Colonic mucosa (tissue), 4 donors: ENCODE results near the gene FAM13C. TPM values are rescaled to one million over a fixed set of nuclear protein-coding genes. Genes with fewer than 3 reads are reported as not detected.
A peak's percentile ranks its signal among the peaks of the same experiment; 100 is the strongest.
"Not testable (repeated sequence)": the region's sequence is repeated elsewhere in the genome, so short reads cannot be mapped to it uniquely, and the experiment has no call there.

Experiments
- DNase-seq: peaks from one replicate; pipeline ENCODE4 v3.0.0-alpha.2; 2020
- H3K27ac ChIP-seq: fragments of 200-600 bp; one replicate; pipeline ENCODE4 v1.8.0; 2021
- H3K27me3 ChIP-seq: fragments of 200-600 bp; one replicate; pipeline ENCODE4 v1.8.0; 2021
- H3K36me3 ChIP-seq: fragments of 200-600 bp; one replicate; pipeline ENCODE4 v1.8.0; 2021
- H3K4me1 ChIP-seq: fragments of 200-600 bp; one replicate; pipeline ENCODE4 v1.8.0; 2021; ENCODE audit warnings: mild to moderate bottlenecking
- H3K4me3 ChIP-seq: fragments of 200-600 bp; one replicate; pipeline ENCODE4 v1.8.0; 2021
- H3K9ac ChIP-seq, 2 donors: one replicate each; pipeline ENCODE4 v1.7.0; 2013; ENCODE audit warnings: control low read depth in 2 of 2, low read depth in 2 of 2, low read length in 2 of 2
- H3K9me3 ChIP-seq: fragments of 200-600 bp; one replicate; pipeline ENCODE4 v1.8.0; 2021
- intact Hi-C: fragments of 100-400 bp; cut with DNase I; formaldehyde crosslinking; loops from one replicate; pipeline ENCODE4 v1.14.1; 2022
- total RNA-seq, 2 donors: library from RNA; stranded (reverse); fragmentation: NEBNext Ultra II Directional in 1 of 2; extraction: Animal tissue kit (Norgen Biotek cat#: 25700) in 1 of 2; gene quantifications; one replicate each; pipeline ENCODE4 v1.2.1, GENCODE V29; 2021
- TF ChIP-seq, protein P1 (sequence below): fragments of 200-600 bp; IDR thresholded peaks from one replicate; pipeline ENCODE4 v1.8.0; 2022; ENCODE audit warnings: antibody characterized with exemption, mild to moderate bottlenecking
- donor health status: healthy.
- donor health status: DM: no; HTN: no; CAD: no.
- donor health status: DM: no; HTN: no; CAD: no.

Gene FAM13C
- total RNA-seq, 2 donors from 2014 or later = 1.0 to 2.5 TPM

- Histone ChIP-seq H3K4me1 (no peaks in the 10 kb centered on the region), H3K36me3 (no peaks in the 10 kb centered on the region), H3K9ac (no peak overlapping the region), H3K4me3 (no peak overlapping the region), H3K27ac (no peak overlapping the region), H3K27me3 (no peaks in the 10 kb centered on the region), H3K9me3 (no peaks in the 10 kb centered on the region)
- peak; percentile 32 for DNase-seq
- TF ChIP-seq, protein P1, sequence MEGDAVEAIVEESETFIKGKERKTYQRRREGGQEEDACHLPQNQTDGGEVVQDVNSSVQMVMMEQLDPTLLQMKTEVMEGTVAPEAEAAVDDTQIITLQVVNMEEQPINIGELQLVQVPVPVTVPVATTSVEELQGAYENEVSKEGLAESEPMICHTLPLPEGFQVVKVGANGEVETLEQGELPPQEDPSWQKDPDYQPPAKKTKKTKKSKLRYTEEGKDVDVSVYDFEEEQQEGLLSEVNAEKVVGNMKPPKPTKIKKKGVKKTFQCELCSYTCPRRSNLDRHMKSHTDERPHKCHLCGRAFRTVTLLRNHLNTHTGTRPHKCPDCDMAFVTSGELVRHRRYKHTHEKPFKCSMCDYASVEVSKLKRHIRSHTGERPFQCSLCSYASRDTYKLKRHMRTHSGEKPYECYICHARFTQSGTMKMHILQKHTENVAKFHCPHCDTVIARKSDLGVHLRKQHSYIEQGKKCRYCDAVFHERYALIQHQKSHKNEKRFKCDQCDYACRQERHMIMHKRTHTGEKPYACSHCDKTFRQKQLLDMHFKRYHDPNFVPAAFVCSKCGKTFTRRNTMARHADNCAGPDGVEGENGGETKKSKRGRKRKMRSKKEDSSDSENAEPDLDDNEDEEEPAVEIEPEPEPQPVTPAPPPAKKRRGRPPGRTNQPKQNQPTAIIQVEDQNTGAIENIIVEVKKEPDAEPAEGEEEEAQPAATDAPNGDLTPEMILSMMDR = peak; percentile 35
- intact Hi-C loops = loop anchor here (10.0 kb wide), 2 partner anchors 450 to 580 kb away; no protein-coding TSS in a partner anchor
These were observed 127.4 kb downstream of the FAM13C start for GRCh38 chr10:59234816-59235429.

DNA sequence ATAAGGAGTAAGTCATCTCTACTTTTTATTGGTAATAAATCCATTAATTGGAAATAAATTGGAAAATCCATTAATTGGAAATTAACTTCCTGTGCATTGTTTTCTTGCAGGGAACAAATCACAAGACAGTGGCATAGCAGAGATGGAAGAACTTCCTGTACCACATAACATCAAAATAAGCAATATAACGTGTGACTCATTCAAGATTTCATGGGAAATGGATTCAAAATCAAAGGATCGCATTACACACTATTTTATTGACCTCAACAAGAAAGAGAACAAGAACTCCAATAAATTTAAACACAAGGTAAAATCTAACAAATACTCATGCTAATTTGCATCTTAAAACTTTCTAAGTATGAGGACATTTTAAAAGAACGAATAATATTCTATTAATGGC, 128.2 kb downstream of the FAM13C start:
- no peak overlapping the region for H3K4me3 ChIP-seq
- H3K9ac ChIP-seq = no peak overlapping the region
- no peak for DNase-seq
- no peaks in the 10 kb centered on the region for H3K9me3 ChIP-seq
- TF ChIP-seq, protein P1 = no peak
- intact Hi-C loops = loop anchor here (10.0 kb wide), 2 partner anchors 449 to 581 kb away; no protein-coding TSS in a partner anchor
- H3K27me3 ChIP-seq = no peaks in the 10 kb centered on the region
- no peaks in the 10 kb centered on the region for H3K4me1 ChIP-seq
- no peak overlapping the region for H3K27ac ChIP-seq
- no peaks in the 10 kb centered on the region for H3K36me3 ChIP-seq

DNA sequence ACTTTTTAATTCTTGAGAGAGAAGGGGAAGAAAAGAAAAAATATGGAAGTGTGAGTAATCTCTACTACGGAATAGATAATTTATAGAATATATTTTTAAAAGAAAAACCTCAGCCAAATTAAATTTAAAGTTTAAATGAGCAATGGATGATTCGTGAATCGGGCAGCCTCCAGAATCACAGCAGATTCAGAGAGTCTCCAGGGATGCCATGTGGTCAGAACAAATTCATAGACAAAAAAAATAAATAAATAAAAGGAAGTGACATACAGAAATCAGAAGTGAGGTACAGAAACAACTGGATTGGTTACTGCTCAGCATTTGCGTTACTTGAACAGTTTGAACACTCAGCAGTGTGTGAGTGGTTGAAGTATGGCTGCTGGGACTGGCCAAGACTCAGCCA, 132.9 kb downstream of the FAM13C start:
- H3K27ac ChIP-seq = no peak overlapping the region
- H3K4me3 ChIP-seq = no peak overlapping the region
- no peak for DNase-seq
- no peaks in the 10 kb centered on the region for H3K36me3 ChIP-seq
- TF ChIP-seq, protein P1 = no peak
- intact Hi-C loops = no loop called here
- H3K9ac ChIP-seq = no peak overlapping the region
- H3K4me1 ChIP-seq = no peaks in the 10 kb centered on the region
- H3K27me3 ChIP-seq = no peaks in the 10 kb centered on the region
- no peaks in the 10 kb centered on the region for H3K9me3 ChIP-seq

- intact Hi-C loops = no loop called here
- Histone ChIP-seq H3K4me3 (no peak overlapping the region), H3K9ac (no peak overlapping the region), H3K9me3 (no peaks in the 10 kb centered on the region), H3K27ac (no peak overlapping the region), H3K27me3 (no peaks in the 10 kb centered on the region), H3K4me1 (no peaks in the 10 kb centered on the region), H3K36me3 (no peaks in the 10 kb centered on the region)
- TF ChIP-seq, protein P1 = no peak
- DNase-seq = no peak
These were observed 135.1 kb downstream of the FAM13C start for GRCh38 chr10:59227136-59227673.

DNA sequence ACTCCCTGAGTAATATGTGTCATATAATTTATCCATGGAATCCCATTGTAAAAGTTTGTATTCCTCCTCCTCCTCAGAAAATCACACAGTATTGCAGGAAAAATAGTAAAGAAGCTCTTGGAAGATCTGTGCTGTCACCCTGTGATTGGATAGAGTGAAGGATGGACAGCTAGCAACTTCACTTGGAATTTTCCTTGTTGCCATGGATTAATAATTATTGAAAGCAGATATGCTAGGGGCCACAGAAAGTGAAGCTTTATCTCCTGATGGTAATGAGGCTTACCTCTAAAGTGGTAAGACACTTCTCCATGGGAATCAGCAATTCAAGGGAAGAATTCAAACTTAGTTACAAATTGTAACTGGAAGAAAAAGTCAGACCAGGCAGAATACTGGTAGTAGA, 137.1 kb downstream of the FAM13C start:
- Histone ChIP-seq H3K9ac (no peak overlapping the region), H3K27me3 (no peaks in the 10 kb centered on the region), H3K9me3 (no peaks in the 10 kb centered on the region), H3K36me3 (no peaks in the 10 kb centered on the region), H3K4me3 (no peak overlapping the region), H3K4me1 (no peaks in the 10 kb centered on the region), H3K27ac (no peak overlapping the region)
- TF ChIP-seq, protein P1 = no peak
- DNase-seq = no peak
- intact Hi-C loops = no loop called here

- H3K4me1 ChIP-seq, H3K4me3 ChIP-seq, H3K36me3 ChIP-seq, intact Hi-C loops, H3K9ac ChIP-seq, H3K27ac ChIP-seq, H3K27me3 ChIP-seq, DNase-seq, H3K9me3 ChIP-seq: not testable (repeated sequence)
These were observed 138.8 kb downstream of the FAM13C start for GRCh38 chr10:59223597-59223996.
